ENCODE measurements around the gene MS4A10.

- TF ChIP-seq, protein P1, sequence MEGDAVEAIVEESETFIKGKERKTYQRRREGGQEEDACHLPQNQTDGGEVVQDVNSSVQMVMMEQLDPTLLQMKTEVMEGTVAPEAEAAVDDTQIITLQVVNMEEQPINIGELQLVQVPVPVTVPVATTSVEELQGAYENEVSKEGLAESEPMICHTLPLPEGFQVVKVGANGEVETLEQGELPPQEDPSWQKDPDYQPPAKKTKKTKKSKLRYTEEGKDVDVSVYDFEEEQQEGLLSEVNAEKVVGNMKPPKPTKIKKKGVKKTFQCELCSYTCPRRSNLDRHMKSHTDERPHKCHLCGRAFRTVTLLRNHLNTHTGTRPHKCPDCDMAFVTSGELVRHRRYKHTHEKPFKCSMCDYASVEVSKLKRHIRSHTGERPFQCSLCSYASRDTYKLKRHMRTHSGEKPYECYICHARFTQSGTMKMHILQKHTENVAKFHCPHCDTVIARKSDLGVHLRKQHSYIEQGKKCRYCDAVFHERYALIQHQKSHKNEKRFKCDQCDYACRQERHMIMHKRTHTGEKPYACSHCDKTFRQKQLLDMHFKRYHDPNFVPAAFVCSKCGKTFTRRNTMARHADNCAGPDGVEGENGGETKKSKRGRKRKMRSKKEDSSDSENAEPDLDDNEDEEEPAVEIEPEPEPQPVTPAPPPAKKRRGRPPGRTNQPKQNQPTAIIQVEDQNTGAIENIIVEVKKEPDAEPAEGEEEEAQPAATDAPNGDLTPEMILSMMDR (IDR thresholded peaks at IDR 0.05 in 8 of 11, conservative IDR thresholded peaks at IDR 0.05 in 3 of 11) = no peak
- TF ChIP-seq POLR2A (IDR thresholded peaks at IDR 0.05) = no peak
- TF ChIP-seq POLR2AphosphoS5 (IDR thresholded peaks at IDR 0.05) = no peak
Observed at GRCh38 chr11:60797846-60798630, 12.9 kb downstream of the MS4A10 start.

All from spleen (tissue), 7 donors.